CD4-positive, alpha-beta T cell treated with Interleukin-10 for 1 hour (primary cell): ENCODE measurements around the gene CACNA1I.
"Not testable (repeated sequence)": the region's sequence is repeated elsewhere in the genome, so short reads cannot be mapped to it uniquely, and the experiment has no call there.

Experiments used
- DNase-seq: peaks from one replicate; pipeline ENCODE4 v3.0.0-alpha.2; 2020

The CACNA1I gene

GRCh38 chr22:39570665-39571064 lies at the start of gene CACNA1I:
CACNA1I (plus strand) TSS chr22:39570753; CDS start chr22:39570753, 0 bp downstream.
- DNase-seq, result no peak

GRCh38 chr22:39521106-39521885 lies 49.3 kb upstream of the CACNA1I start:
- DNase-seq, result not testable (repeated sequence)

GRCh38 chr22:39522091-39522490 lies 48.5 kb upstream of the CACNA1I start:
- not testable (repeated sequence) for DNase-seq

GRCh38 chr22:39522567-39523300 lies 47.8 kb upstream of the CACNA1I start:
- DNase-seq, result peak; percentile 38

GRCh38 chr22:39524089-39524752 lies 46.3 kb upstream of the CACNA1I start:
- DNase-seq, result no peak

GRCh38 chr22:39524753-39525657 lies 45.5 kb upstream of the CACNA1I start:
- no peak for DNase-seq

- no peak for DNase-seq
Observed at GRCh38 chr22:39525658-39525975, 44.9 kb upstream of the CACNA1I start.

GRCh38 chr22:39526736-39527171 lies 43.8 kb upstream of the CACNA1I start:
- DNase-seq, result peak; percentile 46

- DNase-seq, result no peak
Observed at GRCh38 chr22:39527481-39527961, 43.0 kb upstream of the CACNA1I start.

- DNase-seq, result no peak
Observed at GRCh38 chr22:39528080-39528661, 42.4 kb upstream of the CACNA1I start.

GRCh38 chr22:39528681-39529486 lies 41.7 kb upstream of the CACNA1I start:
- peak; percentile 94 for DNase-seq

- DNase-seq, result no peak
Observed at GRCh38 chr22:39529487-39529851, 41.1 kb upstream of the CACNA1I start.

GRCh38 chr22:39530116-39530515 lies 40.4 kb upstream of the CACNA1I start:
- no peak for DNase-seq

- DNase-seq, result peak; percentile 50
Observed at GRCh38 chr22:39530692-39531331, 39.7 kb upstream of the CACNA1I start.

GRCh38 chr22:39532215-39533073 lies 38.1 kb upstream of the CACNA1I start, which contains the start of gene RPS19BP1:
RPS19BP1 (minus strand) TSS chr22:39532748; CDS start chr22:39532738, 10 bp downstream.
- DNase-seq, result peak; percentile 100

- DNase-seq, result no peak
Observed at GRCh38 chr22:39534092-39534506, 36.5 kb upstream of the CACNA1I start.

- DNase-seq, result peak; percentile 81
Observed at GRCh38 chr22:39534591-39535356, 35.8 kb upstream of the CACNA1I start.

- DNase-seq, result no peak
Observed at GRCh38 chr22:39535357-39535725, 35.2 kb upstream of the CACNA1I start.
